Measurements from ENCODE around the gene PLA2G2F. TPM values are rescaled to one million over a fixed set of nuclear protein-coding genes. Genes with fewer than 3 reads are reported as not detected.
"Not testable (repeated sequence)": the region's sequence is repeated elsewhere in the genome, so short reads cannot be mapped to it uniquely, and the experiment has no call there.

PLA2G2F gene
- polyA plus RNA-seq, 12 donors: not detected

DNA sequence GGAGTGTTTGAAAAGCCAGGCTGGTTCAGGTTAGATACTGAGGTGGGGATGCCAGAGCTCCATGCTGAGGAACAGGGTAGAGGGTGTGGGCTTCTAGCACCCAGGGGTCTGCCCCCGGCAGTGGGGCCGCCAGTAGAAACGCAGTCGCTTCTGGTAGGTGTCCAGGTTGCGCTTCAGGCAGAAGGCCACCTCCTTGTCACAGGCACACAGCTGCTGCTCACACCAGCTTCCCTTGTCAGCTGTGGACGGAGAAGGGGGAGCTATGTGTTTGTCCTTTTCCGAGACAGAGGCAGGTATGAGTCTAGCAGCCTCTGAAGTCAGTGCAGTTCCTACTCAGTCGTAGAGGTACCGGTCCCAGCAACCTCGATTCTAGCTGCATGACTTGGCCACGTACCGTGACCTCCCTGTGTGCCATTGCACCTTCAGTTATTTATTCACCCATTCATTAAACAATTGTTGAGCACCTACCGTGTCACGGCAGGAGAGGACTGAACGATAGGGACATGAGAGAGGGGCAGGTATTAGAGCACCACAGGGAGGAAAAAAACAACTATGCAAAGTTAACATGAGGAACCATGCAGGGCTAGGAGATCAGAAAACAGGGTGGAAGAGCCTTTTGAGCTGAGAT, 25.0 kb upstream of the PLA2G2F start:
- no peak for DNase-seq

DNA sequence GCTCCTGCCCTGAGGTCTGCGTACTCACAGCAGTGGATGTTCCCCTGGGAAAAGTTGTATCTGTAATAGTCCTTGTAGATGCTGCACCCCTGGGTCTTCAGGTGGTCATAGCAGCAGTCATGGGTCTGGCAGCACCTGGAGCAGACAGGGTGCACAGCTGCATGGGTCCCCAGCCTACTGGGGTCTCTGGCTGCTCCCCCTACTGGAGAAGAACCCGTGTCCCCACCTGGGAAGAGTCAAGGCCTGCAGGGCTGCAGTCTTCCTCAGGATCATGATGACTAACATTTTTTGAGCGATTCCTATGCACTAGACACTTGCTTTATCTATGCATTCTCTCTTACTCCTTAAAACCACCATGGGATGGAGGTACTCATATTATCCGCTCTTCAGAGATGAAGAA, 23.6 kb upstream of the PLA2G2F start:
- DNase-seq: no peak

DNA sequence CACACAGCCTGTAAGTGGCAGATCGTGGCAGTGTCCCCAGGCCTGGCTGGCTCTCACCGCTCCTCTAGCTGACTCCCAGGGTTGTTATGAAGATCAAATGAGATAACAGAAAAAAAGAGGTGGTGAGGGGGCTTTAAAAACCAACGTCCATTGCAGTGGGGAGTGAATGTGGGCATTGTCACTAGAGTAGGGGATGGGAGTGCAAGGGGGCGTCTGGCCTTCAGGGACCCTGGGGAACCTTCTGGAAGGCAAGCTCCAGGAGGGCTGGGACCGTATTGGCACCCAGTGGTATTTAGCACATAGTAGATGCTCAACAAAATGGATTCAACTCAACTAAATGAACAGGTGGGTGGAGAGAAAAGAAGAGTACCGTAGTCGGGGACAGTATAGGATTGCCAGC, 23.2 kb upstream of the PLA2G2F start:
- DNase-seq: no peak

DNA sequence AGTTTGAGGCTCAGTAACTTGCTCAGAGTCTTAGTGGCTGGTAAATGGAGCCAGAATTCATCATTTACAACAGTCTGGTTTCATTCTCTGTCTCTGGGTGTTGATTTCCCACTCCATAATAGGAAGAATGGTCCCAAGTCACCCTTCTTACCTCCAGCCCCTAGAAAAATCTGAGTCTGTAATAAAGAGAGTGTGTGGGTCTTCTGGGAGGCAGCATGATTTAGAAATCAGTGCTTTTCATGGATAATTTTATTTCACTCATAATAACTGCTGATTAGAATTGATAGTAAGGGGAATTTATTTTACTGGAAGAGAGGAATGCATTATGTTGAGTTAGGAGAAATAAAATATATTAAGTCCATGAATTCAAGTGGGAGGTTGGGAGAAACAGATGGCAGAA, 21.9 kb upstream of the PLA2G2F start:
- no peak for DNase-seq

DNA sequence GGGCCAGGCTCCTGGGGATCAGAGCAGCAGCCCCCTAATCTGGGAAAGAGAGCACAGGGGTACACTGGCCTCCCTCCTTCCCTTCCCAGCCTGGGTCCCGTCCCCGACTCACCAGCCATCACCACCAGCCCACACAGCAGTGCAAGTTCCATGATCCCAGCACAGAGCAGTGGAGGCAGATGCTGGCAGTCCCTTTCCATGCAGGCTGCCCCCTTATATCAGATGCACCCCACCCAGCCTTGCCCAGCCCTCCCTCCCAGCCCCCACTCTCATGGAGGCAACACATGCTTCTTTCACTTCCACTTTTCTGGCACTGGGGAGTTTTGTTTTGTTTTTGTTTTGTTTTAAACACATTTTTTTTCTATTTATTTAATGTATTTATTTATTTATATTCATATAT, 19.8 kb upstream of the PLA2G2F start, which contains the start of gene PLA2G2D:
Gene PLA2G2D (minus strand): TSS at position 190 of the 400 bp plus-strand sequence. CDS start 38 bp downstream, at position 152.
- no peak for DNase-seq

DNA sequence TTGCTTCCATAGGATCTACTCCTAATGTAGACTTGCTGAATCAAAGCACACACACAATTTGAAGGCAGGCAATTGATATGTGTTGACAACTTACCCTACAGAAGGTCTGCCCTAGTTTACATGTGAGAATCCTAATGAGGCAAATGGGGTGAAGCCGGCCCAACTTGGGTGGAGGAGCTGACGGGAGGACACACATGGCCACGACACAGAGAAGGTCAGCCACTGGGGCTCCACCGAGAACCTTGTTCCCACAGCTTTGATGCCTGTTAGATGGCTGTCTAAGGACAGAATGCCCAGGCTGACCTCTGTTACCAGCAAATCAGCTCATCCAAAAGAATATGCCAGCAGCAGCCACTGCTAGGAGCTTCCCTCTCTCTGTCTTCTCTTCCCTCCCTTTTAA, 18.3 kb upstream of the PLA2G2F start:
- no peak for DNase-seq

DNA sequence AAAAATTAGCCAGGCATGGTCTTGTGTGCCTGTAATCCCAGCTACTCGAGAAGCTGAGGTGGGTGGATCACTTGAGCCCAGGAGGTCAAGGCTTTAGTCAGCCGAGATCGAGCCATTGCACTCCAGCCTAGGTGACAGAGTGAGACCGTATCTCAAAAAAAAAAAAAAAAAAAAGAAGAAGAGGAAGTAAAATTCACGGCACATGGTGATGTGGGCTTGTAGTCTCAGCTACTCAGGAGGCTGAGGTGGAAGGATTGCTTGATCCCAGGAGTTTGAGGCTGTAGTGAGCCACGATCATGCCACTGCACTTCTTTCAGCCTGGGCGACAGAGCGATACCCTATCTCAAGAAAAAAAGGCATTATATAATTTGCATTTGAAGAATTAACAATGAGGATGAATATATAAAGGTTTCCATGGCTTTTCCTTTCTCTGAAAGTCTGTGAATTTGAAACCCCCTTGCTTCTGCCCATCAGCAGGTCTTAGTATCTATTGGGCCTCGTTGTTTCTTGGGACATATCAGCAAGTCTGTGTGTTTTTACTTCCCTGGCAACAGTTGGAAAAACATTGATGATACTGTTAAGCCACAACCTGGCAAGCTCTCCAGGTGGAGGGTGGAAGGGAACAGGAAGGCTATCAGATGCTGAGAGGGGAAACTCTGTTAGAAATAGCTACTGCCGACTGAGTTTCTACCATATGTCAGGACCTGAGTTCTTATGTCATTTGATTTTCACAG, 15.2 kb upstream of the PLA2G2F start:
- DNase-seq: no peak

DNA sequence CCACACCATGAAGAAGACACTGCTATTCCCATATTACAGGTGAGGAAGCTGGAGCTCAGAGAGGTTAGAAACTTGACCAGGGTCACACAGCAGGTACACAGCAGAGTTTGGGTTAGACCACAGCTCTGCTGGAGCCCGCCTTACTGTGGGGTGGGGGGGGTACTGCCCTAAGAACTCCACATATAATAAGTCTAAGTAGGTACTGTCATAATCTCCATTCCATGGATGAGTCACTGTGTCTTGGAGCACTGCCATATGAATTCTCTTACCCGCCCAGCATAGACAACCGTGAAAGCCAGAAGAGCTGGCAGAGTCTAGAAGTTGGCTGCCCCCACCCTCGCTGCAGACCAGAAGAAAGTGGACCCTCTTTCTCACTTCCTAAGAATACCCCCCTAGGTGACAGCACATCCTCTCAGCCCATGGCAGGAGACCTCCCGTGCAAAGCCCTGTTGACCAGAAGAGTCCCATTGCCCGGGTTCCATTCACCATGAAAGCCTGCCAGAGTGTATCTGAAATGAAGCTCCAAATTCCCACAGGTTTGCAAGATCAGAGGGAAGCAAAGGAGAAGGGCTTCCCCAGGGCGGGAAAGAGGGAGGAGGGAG, 14.6 kb upstream of the PLA2G2F start:
- peak; percentile 7 for DNase-seq

DNA sequence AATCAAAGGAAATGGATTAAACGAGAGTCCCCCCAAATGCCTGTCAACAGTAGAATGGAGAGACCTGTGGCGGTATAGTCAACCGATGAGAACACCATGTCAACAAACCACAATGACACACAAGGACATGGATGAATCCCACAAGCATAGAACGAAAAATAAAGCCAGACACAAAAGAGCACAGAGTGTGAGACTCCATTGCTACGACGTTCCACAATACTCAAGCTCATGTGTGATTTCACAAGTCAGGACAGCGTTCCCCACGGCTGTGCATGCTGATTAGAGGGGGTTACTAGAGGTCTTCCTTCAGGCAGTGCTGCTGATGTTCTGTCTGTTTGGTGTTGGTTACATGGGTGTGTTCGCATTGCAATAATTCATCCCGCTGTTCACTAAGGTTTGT, 14.0 kb upstream of the PLA2G2F start:
- DNase-seq: no peak

DNA sequence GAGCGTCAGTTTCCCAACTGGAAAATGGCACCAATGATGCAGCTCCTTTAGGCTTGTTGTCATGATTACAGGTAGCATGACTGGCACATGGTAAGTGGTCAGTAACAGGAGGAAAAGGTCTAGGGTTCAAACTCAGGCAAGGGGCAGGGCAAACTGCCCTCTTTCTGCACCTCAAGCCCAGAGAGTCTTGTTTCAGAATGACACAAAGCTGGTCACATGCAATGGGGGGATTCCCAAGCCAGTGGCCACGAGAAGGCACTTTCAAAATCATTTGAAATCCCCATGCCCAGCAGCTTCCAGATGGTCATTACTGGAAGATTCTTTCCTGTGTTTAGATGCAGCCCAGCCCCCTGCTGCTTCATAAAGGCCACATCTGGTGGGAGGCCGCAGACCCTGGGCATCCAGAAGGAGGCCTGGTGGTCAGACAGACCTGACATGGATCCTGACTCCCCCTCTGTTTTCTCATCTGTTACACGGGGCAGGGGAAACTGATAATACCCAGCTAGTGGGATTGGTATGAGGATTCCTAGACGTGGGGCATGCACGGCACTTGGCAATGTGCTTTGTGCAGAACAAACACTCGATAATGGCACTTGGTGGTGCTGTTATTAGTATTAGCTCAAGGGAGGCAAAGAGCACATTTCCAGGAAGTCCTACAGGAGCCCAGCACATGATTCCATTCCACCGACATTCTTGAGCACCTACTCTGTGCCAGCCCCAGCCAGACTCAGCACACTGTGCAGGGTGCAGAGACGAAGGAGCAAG, 12.9 kb upstream of the PLA2G2F start:
- DNase-seq: no peak

DNA sequence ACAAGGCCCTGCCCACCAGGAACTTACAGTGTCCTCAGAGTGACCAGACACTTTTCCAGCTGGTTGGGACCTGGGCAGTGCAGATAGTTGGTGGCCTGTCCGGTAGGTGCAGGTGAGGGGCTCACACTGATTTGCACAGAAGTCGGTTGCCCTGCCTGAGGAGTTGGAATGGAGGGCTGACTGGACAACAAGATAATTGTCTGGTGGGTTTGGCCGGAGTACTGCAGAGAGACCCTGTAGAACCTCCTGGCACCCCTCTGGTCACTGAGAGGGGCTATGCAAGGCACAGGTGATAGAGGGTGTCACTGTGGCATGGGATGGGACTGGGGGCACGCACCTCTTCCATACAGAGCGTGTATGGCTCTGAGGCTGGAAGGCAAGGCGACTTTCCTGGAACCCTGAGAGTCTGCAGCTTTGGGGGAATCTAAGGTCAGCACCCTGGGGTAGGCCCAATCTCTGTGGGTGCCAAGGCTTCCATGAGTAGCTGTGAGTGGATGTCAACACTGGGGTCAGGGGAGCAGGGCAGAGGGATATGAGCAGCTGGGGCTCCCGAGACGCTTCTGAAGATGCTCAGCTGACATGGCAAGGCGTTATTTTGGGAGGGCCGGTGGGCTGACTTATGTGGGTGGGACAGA, 12.2 kb upstream of the PLA2G2F start:
- DNase-seq: no peak

DNA sequence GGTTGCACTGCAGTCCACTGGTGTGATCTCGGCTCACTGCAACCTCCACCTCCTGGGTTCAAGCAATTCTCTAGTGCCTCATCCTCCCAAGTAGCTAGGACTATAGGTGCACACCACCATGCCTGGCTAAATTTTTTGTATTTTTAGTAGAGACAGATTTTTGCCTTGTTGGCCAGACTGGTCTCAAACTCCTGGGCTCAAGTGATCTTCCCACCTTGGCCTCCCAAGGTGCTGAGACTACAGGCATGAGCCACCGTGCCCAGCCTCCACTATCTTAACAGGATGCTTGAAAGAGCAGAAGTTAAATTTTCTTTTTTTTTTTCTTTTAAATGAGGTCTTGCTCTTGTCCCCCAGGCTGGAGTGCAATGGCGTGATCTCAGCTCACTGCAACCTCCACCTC, 8.6 kb upstream of the PLA2G2F start:
- not testable (repeated sequence) for DNase-seq

DNA sequence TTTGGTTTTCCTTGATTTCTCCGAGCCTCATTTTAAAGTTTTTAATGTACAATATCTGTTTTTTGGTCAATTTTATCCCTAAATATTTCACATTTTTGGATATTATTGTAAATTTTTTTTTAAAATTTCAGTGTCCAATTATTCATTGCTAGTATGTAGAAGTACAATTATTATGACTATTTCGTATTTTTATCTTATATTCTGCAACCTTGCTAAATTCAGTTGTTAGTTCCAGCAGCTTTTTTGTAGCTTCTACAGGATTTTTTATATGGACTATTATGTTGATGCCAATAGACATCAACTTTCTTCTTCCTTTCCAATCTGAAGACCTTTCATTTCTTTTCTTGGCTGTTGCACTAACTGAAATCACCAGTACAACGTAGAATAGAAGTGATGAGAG, 4.1 kb upstream of the PLA2G2F start:
- no peak for DNase-seq

DNA sequence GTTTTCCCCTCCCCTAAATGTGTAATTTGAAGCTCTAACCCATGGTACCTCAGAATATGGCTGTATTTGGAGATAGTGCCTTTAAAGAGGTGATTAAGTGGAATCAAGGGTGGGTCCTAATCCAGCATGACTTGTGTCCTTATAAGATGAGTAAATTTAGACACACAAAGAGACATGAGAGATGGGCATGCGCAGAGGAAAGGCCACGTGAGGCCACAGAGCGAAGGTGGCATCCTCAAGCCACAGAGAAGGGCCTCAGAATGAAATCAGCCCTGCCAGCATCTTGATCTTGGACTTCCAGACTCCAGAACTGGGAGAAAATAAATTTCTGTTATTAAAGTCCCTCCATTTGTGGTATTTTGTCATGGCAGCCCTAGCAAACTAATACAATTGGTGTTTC, 2.9 kb upstream of the PLA2G2F start:
- DNase-seq: no peak

DNA sequence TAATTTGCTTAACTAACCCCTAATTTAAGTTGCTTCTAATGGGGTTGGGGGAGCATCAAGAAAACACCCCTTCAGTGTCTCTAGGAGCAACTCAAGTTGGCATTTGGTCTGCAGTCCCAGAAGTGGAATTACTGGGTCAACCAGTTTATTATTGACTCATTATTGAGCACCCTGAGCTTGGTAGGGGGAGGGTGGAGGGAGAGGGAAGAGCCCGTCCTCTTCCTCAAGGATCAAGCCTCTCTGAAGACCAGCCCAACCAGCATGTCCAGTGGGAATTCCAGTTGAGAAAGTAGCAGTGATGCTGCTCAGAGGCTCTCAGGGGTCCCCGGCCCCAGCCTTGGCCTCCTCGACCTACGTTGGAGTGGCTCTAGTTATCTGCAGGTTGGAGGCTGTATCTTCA, 2.1 kb upstream of the PLA2G2F start:
- no peak for DNase-seq

DNA sequence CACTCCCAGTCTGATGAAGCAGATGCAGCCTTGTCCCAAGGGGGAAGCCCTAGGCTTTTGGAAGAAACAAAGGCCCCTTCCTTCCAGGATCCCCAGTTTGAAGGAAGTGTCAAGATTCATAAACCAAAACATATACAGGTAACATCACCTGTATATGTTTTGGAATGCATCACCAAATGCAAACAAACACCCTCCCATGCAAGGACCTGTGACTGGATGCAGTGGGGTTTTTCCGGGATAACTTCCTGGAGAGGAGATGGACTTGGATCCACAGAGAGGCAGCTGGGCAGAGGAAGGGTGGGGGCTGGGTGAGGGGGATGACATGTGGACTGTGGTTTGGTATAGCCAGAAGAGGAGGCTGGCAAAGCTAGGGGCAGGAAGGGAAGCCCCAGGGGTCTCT, 1.5 kb upstream of the PLA2G2F start:
- DNase-seq: no peak

DNA sequence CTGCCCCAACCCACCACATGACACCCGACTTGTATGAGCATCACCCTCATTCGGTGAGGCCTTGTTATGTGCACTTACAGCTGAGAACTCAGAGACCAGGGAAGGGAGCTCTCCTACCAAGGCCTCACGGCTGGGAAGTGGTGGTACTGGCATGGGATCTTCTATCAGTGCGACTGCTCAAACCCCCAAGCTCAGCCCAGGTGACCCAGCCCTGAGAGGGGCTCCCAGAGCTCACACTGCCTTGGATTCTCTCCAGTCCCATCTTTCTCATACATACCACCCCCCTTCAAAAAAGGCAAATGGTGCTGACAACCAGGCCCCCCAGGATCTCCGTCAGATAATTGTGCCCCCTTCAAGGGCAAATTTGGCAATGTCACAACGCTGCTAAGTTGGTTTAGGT, 777 bp upstream of the PLA2G2F start:
- DNase-seq: no peak

DNA sequence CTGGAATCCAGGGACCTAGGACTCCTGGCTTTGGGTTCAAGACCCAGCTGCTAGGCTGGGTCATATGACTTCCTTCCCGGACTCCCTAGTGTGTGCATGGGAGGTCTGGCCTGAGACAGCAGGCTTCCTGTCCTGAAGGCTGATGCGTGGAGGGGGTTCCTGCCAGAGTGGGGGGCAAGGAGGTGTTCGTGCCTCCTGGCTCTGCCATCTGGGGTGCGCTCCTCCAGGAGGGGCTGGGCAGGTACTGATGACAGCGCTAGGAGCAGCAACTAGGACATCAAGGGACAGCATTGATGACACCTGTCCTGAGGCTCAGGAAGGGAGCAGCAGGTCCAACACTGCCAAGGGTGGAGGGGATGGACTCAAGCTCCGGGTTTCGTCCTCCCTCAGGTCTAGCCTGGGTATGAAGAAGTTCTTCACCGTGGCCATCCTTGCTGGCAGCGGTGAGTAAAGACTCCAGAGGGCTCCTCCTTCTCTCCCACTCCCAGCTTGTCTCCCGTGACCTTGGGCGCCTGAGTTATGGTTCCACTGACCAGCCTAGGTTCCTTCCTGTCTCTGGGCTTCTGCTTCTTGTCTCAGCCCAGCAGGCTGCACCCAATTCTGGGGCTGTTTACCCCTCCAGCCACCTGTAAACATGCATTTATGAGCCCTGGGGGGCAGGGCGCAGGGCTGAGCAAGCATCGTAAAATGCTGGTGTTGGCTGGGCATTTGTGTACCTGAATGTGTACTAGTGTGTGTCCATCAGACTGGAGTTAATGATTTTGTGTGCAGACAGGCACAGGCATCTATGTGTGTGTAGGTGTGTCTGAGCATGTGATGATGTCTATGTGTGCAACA, 871 bp downstream of the PLA2G2F start:
- no peak for DNase-seq

DNA sequence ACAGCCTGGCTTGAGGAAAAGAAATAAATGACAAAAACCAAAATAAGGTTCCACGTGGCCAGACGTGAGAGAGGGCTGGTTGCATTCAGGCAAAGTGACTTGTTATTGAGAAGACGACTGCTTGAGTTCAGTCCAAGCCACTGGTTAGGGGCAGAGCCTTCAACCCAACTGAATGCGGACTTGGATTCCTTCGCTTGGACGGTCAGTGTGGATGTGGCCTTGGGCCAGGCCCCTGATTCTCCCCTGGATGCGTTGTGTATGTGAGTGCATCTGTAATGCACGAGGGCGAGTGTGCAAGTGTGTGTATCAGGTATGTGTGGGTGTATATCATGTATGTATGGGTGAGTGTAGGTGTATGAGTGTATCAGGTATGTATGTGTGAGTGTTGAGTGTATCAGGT, 1.9 kb downstream of the PLA2G2F start:
- DNase-seq: no peak

DNA sequence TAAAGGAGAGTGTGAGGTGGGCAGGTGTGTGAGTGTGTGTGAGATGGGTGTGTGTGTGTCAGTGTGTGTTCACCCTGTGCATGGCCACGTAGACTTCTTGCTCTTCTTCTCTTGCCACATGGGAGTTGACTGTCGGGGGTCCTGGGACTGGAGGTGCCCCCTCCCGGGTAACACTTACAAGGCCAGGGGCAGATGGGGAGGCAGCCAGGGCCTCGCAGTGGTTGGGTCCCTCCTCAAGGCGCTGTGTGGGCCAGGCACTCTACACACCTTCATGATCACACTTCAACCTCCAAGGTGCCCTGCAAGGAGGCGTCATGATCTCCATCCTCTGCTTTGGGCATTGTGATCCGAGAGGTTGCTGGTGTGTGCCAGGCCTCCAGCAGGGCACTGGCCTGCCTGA, 2.3 kb downstream of the PLA2G2F start:
- DNase-seq: no peak

All from muscle of arm (tissue), 12 donors.